DND-41 (cell line): ENCODE data around the gene CELSR1.

Source experiments
- ATAC-seq: fragments of 200-7000 bp; cut with Tn5 transposase; 3 replicates; pipeline ENCODE4 v1.9.1; 2021; ENCODE audit warnings: low read depth; ENCODE audit not compliant: insufficient read depth
- DNase-seq: peaks from one replicate; pipeline ENCODE4 v3.0.0-alpha.2; 2020
- H2AFZ ChIP-seq: 2 replicates; pipeline ENCODE4 v1.6.0; 2012; ENCODE audit warnings: low read depth, low read length
- H3K27ac ChIP-seq: 2 replicates; pipeline ENCODE4 v1.5.1; 2012; ENCODE audit warnings: low read length, inconsistent platforms
- H3K27me3 ChIP-seq: fragments of 200-600 bp; sonication (generic); 2 replicates; pipeline ENCODE4 v1.6.0; 2012; ENCODE audit warnings: low read length, mild to moderate bottlenecking, inconsistent platforms; ENCODE audit not compliant: insufficient read depth, poor library complexity
- H3K36me3 ChIP-seq: 2 replicates; pipeline ENCODE4 v1.5.1; 2012; ENCODE audit warnings: low read length, inconsistent platforms; ENCODE audit not compliant: insufficient read depth
- H3K4me1 ChIP-seq: 2 replicates; pipeline ENCODE4 v1.5.1; 2012; ENCODE audit warnings: mild to moderate bottlenecking, low read length; ENCODE audit not compliant: insufficient read depth
- H3K4me2 ChIP-seq: 2 replicates; pipeline ENCODE4 v1.6.0; 2012; ENCODE audit warnings: mild to moderate bottlenecking, moderate library complexity, low read length, inconsistent platforms; ENCODE audit not compliant: insufficient read depth
- H3K4me3 ChIP-seq, 2 experiments: fragments of 200-600 bp in 1 of 2; shearing (Covaris generic) in 1 of 2; 2 replicates each; pipeline ENCODE4 v1.5.1; 2012 to 2016; ENCODE audit warnings: inconsistent platforms in 2 of 2, low read length in 2 of 2, mild to moderate bottlenecking in 2 of 2, low read depth in 1 of 2, moderate library complexity in 1 of 2
- H3K79me2 ChIP-seq: 2 replicates; pipeline ENCODE4 v1.6.0; 2012; ENCODE audit warnings: low read length, inconsistent platforms; ENCODE audit not compliant: insufficient read depth
- H3K9ac ChIP-seq: 2 replicates; pipeline ENCODE4 v1.6.0; 2012; ENCODE audit warnings: low read depth, mild to moderate bottlenecking, inconsistent platforms, low read length, moderate library complexity
- H3K9me3 ChIP-seq: 2 replicates; pipeline ENCODE4 v1.5.1; 2012; ENCODE audit warnings: low read length, moderate library complexity, mild to moderate bottlenecking, inconsistent platforms; ENCODE audit not compliant: insufficient read depth, severe bottlenecking
- H4K20me1 ChIP-seq: 2 replicates; pipeline ENCODE4 v1.6.0; 2012; ENCODE audit warnings: low read length; ENCODE audit not compliant: insufficient read depth
- EZH2 ChIP-seq: IDR thresholded peaks from 3 replicates; pipeline ENCODE4 v1.6.1; 2012; ENCODE audit warnings: borderline replicate concordance, low read depth, mild to moderate bottlenecking, moderate library complexity, low read length, inconsistent platforms; ENCODE audit not compliant: severe bottlenecking
- TF ChIP-seq, protein P1 (sequence below): IDR thresholded peaks from 2 replicates; pipeline ENCODE4 v1.5.1; 2012; ENCODE audit warnings: borderline replicate concordance, low read length, moderate library complexity, mild to moderate bottlenecking; ENCODE audit not compliant: poor library complexity, severe bottlenecking; ENCODE audit errors: extremely low read depth

The CELSR1 gene

DNA sequence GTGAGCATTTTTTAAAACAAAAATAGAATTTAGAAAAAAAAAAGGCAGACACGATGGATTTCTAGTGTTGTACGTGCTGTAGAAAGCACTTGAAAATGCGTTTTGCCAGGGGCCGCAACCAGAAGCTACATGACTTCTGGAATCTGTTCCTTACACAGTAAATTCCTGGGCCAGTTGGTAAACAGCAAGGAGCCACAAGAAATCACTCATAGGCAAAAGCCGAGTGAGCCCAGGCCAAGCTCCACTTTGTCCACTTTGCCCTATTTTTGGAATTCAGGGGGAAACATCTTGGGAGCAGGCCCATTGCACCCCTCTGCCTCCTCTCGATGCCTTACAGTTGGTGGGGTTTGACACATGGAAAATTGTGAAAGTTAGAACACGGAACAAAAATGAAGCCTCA lies 4.1 kb upstream of the CELSR1 start:
- Histone ChIP-seq H3K4me2 (no peak overlapping the region), H3K36me3 (no peaks in the 10 kb centered on the region), H3K4me3 (no peak overlapping the region), H4K20me1 (no peaks in the 10 kb centered on the region), H3K27me3 (no peaks in the 10 kb centered on the region), H3K9me3 (no peaks in the 10 kb centered on the region), H3K9ac (no peak overlapping the region), H2AFZ (no peak overlapping the region), H3K79me2 (no peaks in the 10 kb centered on the region), H3K27ac (no peak overlapping the region), H3K4me1 (no peaks in the 10 kb centered on the region)
- DNase-seq (no peak), ATAC-seq (no peak)
- TF ChIP-seq EZH2: no peak
- TF ChIP-seq, protein P1, sequence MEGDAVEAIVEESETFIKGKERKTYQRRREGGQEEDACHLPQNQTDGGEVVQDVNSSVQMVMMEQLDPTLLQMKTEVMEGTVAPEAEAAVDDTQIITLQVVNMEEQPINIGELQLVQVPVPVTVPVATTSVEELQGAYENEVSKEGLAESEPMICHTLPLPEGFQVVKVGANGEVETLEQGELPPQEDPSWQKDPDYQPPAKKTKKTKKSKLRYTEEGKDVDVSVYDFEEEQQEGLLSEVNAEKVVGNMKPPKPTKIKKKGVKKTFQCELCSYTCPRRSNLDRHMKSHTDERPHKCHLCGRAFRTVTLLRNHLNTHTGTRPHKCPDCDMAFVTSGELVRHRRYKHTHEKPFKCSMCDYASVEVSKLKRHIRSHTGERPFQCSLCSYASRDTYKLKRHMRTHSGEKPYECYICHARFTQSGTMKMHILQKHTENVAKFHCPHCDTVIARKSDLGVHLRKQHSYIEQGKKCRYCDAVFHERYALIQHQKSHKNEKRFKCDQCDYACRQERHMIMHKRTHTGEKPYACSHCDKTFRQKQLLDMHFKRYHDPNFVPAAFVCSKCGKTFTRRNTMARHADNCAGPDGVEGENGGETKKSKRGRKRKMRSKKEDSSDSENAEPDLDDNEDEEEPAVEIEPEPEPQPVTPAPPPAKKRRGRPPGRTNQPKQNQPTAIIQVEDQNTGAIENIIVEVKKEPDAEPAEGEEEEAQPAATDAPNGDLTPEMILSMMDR: no peak

DNA sequence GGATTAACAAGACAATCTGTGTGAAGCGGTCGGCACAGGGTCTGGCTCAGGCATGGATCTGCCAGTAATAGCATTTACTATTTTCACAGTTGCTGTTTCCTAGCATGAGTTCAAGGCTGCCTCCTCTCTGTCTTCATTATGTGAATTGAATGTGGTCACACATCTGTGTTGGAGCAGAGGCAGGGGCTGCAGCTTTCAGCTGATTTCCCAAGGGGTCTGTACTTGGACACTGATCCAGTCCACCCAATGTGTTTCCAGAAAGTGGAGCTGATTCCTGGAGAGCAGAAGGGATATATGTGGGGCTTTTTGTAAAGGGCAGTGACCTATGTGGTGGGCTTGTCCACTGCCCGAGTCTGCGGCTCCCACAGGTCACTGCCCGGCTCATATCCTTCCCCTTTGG lies 3.5 kb upstream of the CELSR1 start:
- Histone ChIP-seq H3K36me3 (no peaks in the 10 kb centered on the region), H3K27ac (no peak overlapping the region), H4K20me1 (no peaks in the 10 kb centered on the region), H3K4me1 (no peaks in the 10 kb centered on the region), H3K4me2 (no peak overlapping the region), H2AFZ (no peak overlapping the region), H3K79me2 (no peaks in the 10 kb centered on the region), H3K9ac (no peak overlapping the region), H3K27me3 (no peaks in the 10 kb centered on the region), H3K9me3 (no peaks in the 10 kb centered on the region), H3K4me3 (no peak overlapping the region)
- ATAC-seq (no peak), DNase-seq (no peak)
- TF ChIP-seq, protein P1: no peak

DNA sequence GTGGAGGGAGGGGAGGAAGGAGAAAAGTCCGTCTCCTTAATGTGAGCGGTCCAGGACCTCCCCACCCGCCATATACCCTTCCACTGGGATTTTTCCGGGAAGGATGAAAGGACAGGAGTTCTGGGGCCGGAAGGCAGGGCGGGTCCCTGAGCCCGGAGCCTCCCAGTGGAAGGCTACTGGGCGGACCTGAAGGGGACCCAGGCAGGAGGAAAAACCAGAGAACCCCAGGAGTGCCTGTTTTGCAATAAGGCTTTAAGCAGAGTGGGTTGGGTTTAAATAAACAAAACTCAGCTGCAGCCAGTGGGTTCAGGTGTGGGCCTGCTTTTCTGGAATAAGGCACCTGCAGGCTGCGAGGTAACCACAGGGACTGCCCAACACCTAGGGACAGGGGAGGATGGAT lies 1.7 kb upstream of the CELSR1 start:
- Histone ChIP-seq H3K27me3 (no peaks in the 10 kb centered on the region), H3K4me2 (no peak overlapping the region), H3K4me3 (no peak overlapping the region), H3K36me3 (no peaks in the 10 kb centered on the region), H3K79me2 (no peaks in the 10 kb centered on the region), H3K4me1 (no peaks in the 10 kb centered on the region), H2AFZ (no peak overlapping the region), H4K20me1 (no peaks in the 10 kb centered on the region), H3K27ac (no peak overlapping the region), H3K9ac (no peak overlapping the region), H3K9me3 (no peaks in the 10 kb centered on the region)
- no peak for ATAC-seq
- TF ChIP-seq EZH2: no peak
- TF ChIP-seq, protein P1: no peak
- no peak for DNase-seq

DNA sequence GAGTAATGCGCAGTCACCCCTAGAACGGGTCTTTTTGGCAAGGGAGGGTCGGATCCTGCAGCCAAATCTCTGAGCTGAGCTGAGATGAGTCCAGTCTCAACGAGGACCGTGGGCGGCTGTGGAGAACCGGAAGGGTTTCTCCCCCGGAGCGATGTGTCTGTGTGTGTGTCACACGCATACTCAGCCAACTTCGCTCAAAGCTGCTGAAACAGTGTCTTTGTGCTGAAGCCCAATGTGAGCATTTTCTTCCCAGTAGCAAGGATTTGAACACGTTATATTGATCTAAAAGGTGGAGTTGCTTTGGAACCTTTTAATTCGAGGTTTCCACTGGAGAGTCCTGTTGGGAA lies 1.4 kb upstream of the CELSR1 start:
- Histone ChIP-seq H3K4me3 (no peak overlapping the region), H3K79me2 (no peaks in the 10 kb centered on the region), H3K36me3 (no peaks in the 10 kb centered on the region), H3K27me3 (no peaks in the 10 kb centered on the region), H3K4me1 (no peaks in the 10 kb centered on the region), H3K9me3 (no peaks in the 10 kb centered on the region), H3K9ac (no peak overlapping the region), H2AFZ (no peak overlapping the region), H4K20me1 (no peaks in the 10 kb centered on the region), H3K4me2 (no peak overlapping the region), H3K27ac (no peak overlapping the region)
- no peak for DNase-seq
- no peak for ATAC-seq
- no peak for TF ChIP-seq EZH2
- TF ChIP-seq, protein P1: no peak
